KBM-7 (cell line): ENCODE results near the gene SMYD1.
"Not testable (repeated sequence)": the region's sequence is repeated elsewhere in the genome, so short reads cannot be mapped to it uniquely, and the experiment has no call there.

ENCODE experiments used
- DNase-seq: peaks from one replicate; pipeline ENCODE4 v3.0.0-alpha.2; 2015
- in situ Hi-C: fragments of 300-500 bp; cut with MboI; formaldehyde crosslinking; loops from 2 replicates; pipeline ENCODE4 v1.14.3; 2020; ENCODE audit warnings: low sequenced_read_pairs, low pct_unique_long_range_greater_than_20kb, mixed read lengths

SMYD1 gene

GRCh38 chr2:88067598-88067997 is at the start of gene SMYD1:
Gene SMYD1 (plus strand): TSS chr2:88067825. CDS start chr2:88067865, 40 bp downstream.
- DNase-seq = no peak
- in situ Hi-C loops = no loop called here

GRCh38 chr2:88018077-88018805 is 49.4 kb upstream of the SMYD1 start:
- in situ Hi-C loops = not testable (repeated sequence)
- DNase-seq = peak; percentile 67

GRCh38 chr2:88018909-88019308 is 48.7 kb upstream of the SMYD1 start:
- in situ Hi-C loops = no loop called here
- no peak for DNase-seq

- in situ Hi-C loops = no loop called here
Measured at GRCh38 chr2:88019985-88020384, 47.6 kb upstream of the SMYD1 start.

GRCh38 chr2:88022669-88022921 is 45.0 kb upstream of the SMYD1 start:
- in situ Hi-C loops = no loop called here
- no peak for DNase-seq

More at GRCh38 chr2:88019985-88020384, 47.6 kb upstream of the SMYD1 start:
- no peak for DNase-seq

- no peak for DNase-seq
- in situ Hi-C loops = no loop called here
Measured at GRCh38 chr2:88024509-88024908, 43.1 kb upstream of the SMYD1 start.

- peak; percentile 58 for DNase-seq
Measured at GRCh38 chr2:88027697-88028389, 39.8 kb upstream of the SMYD1 start.

GRCh38 chr2:88028931-88029330 is 38.7 kb upstream of the SMYD1 start:
- in situ Hi-C loops = no loop called here
- no peak for DNase-seq

More at GRCh38 chr2:88027697-88028389, 39.8 kb upstream of the SMYD1 start:
- in situ Hi-C loops = no loop called here

GRCh38 chr2:88032070-88032702 is 35.4 kb upstream of the SMYD1 start:
- in situ Hi-C loops = no loop called here
- no peak for DNase-seq

- DNase-seq = no peak
- in situ Hi-C loops = no loop called here
Measured at GRCh38 chr2:88036182-88036581, 31.4 kb upstream of the SMYD1 start.

- in situ Hi-C loops = no loop called here
Measured at GRCh38 chr2:88036606-88037005, 31.0 kb upstream of the SMYD1 start.

GRCh38 chr2:88038263-88039105 is 29.1 kb upstream of the SMYD1 start:
- in situ Hi-C loops = no loop called here
- DNase-seq = no peak

More at GRCh38 chr2:88036606-88037005, 31.0 kb upstream of the SMYD1 start:
- DNase-seq = no peak

- DNase-seq = no peak
- in situ Hi-C loops = no loop called here
Measured at GRCh38 chr2:88042476-88042875, 25.1 kb upstream of the SMYD1 start.

- in situ Hi-C loops, DNase-seq: not testable (repeated sequence)
Measured at GRCh38 chr2:88045561-88045960, 22.1 kb upstream of the SMYD1 start.

- DNase-seq = no peak
- in situ Hi-C loops = no loop called here
Measured at GRCh38 chr2:88048541-88048940, 19.1 kb upstream of the SMYD1 start.

GRCh38 chr2:88049622-88050021 is 18.0 kb upstream of the SMYD1 start:
- in situ Hi-C loops = no loop called here

GRCh38 chr2:88051792-88052191 is 15.8 kb upstream of the SMYD1 start:
- in situ Hi-C loops = no loop called here
- DNase-seq = no peak

More at GRCh38 chr2:88049622-88050021, 18.0 kb upstream of the SMYD1 start:
- no peak for DNase-seq

- no peak for DNase-seq
- in situ Hi-C loops = no loop called here
Measured at GRCh38 chr2:88053296-88053695, 14.3 kb upstream of the SMYD1 start.

GRCh38 chr2:88053934-88054781 is 13.5 kb upstream of the SMYD1 start:
- in situ Hi-C loops = no loop called here
- peak; percentile 16 for DNase-seq
